Panc1 (cell line): ENCODE results near the gene APBB2. TPM values are rescaled to one million over a fixed set of nuclear protein-coding genes. Genes with fewer than 3 reads are reported as not detected.

Experiments used
- ATAC-seq: fragments of 200-7000 bp; cut with Tn5 transposase; 2 replicates; pipeline ENCODE4 v1.9.1; 2020; ENCODE audit warnings: mild to moderate bottlenecking, moderate library complexity
- BruUV-seq: library from RNA; stranded (reverse); fragments of 400-500 nt; replicated peaks from 2 replicates; lab custom pipeline; 2021; lab: Mats Ljungman, UMichigan
- CTCF ChIA-PET: fragments of 300-600 bp; sonication (Branson Sonifier 250); formaldehyde crosslinking; loops from one replicate; lab custom pipeline; 2022; ENCODE audit warnings: antibody characterized with exemption; lab: Charles Lee
- POLR2A ChIA-PET: fragments of 300-600 bp; sonication (Branson Sonifier 250); formaldehyde crosslinking; loops from one replicate; lab custom pipeline; 2022; ENCODE audit warnings: antibody characterized with exemption; lab: Charles Lee
- DNase-seq: peaks from one replicate; pipeline ENCODE4 v3.0.0-alpha.2; 2010; ENCODE audit warnings: low read depth, low spot score
- H3K27ac ChIP-seq: 2 replicates; pipeline ENCODE4 v1.5.1; 2011; ENCODE audit warnings: mild to moderate bottlenecking, low read length, inconsistent platforms
- H3K27me3 ChIP-seq: fragments of 200-500 bp; sonication (Bioruptor generic); 2 replicates; pipeline ENCODE4 v1.6.0; 2014; ENCODE audit warnings: low read length, inconsistent platforms; ENCODE audit not compliant: control insufficient read depth, insufficient read depth
- H3K36me3 ChIP-seq: fragments of 200-500 bp; sonication (Bioruptor generic); 2 replicates; pipeline ENCODE4 v1.5.1; 2014; ENCODE audit warnings: inconsistent platforms, mild to moderate bottlenecking, low read length, moderate library complexity; ENCODE audit not compliant: control insufficient read depth, insufficient read depth
- H3K4me1 ChIP-seq: 2 replicates; pipeline ENCODE4 v1.5.1; 2011; ENCODE audit warnings: inconsistent platforms, mild to moderate bottlenecking, low read length, moderate library complexity; ENCODE audit not compliant: control insufficient read depth, insufficient read depth
- H3K4me3 ChIP-seq, 2 experiments: 2 replicates each; pipeline ENCODE4 v1.5.1; 2011 to 2012; ENCODE audit warnings: low read depth in 2 of 2, low read length in 2 of 2, mild to moderate bottlenecking in 2 of 2, inconsistent platforms in 1 of 2, moderate library complexity in 1 of 2
- H3K9me3 ChIP-seq: fragments of 200-500 bp; sonication (Bioruptor generic); 2 replicates; pipeline ENCODE4 v1.5.1; 2014; ENCODE audit warnings: low read depth, mild to moderate bottlenecking, inconsistent platforms, low read length, moderate library complexity; ENCODE audit not compliant: control insufficient read depth, insufficient read depth
- POLR2AphosphoS5 ChIP-seq: IDR thresholded peaks from 2 replicates; pipeline ENCODE4 v1.6.1; 2012; ENCODE audit warnings: mild to moderate bottlenecking, low read depth, low read length, moderate library complexity
- SIN3A ChIP-seq: IDR thresholded peaks from 2 replicates; pipeline ENCODE4 v1.6.1; 2012; ENCODE audit warnings: low read depth, mild to moderate bottlenecking, low read length, moderate library complexity, borderline replicate concordance; ENCODE audit not compliant: insufficient read depth
- TCF7L2 ChIP-seq: IDR thresholded peaks from 2 replicates; pipeline ENCODE4 v1.6.1; 2011; ENCODE audit warnings: mild to moderate bottlenecking, low read depth, low read length, inconsistent platforms
- in situ Hi-C: cut with HindIII; loops from 2 replicates; pipeline ENCODE4 v1.10.0; 2016; ENCODE audit warnings: low sequenced_read_pairs, low pct_unique_long_range_greater_than_20kb
- intact Hi-C: fragments of 100-400 bp; cut with micrococcal nuclease; formaldehyde crosslinking; loops from one replicate; pipeline ENCODE4 v1.10.0; 2022; ENCODE audit not compliant: unreplicated experiment
- total RNA-seq: library from RNA; stranded (reverse); gene quantifications from one replicate; pipeline ENCODE4 v1.2.1, GENCODE V29; 2021; ENCODE audit not compliant: unreplicated experiment
- TF ChIP-seq, protein P1 (sequence below): fragments of 450-650 bp; IDR thresholded peaks from 2 replicates; pipeline ENCODE4 v1.5.1; 2017; ENCODE audit warnings: mild to moderate bottlenecking
- TF ChIP-seq, protein P2 (sequence below), 2 experiments: IDR thresholded peaks; 2 replicates each; pipeline ENCODE4 v1.6.1; 2011 to 2012; ENCODE audit warnings: low read depth in 2 of 2, control low read depth in 1 of 2, low read length in 1 of 2, mild to moderate bottlenecking in 1 of 2, moderate library complexity in 1 of 2; ENCODE audit not compliant: insufficient read depth in 1 of 2

APBB2 gene
- total RNA-seq, 1 experiment from 2014 or later: 27.1 TPM

DNA sequence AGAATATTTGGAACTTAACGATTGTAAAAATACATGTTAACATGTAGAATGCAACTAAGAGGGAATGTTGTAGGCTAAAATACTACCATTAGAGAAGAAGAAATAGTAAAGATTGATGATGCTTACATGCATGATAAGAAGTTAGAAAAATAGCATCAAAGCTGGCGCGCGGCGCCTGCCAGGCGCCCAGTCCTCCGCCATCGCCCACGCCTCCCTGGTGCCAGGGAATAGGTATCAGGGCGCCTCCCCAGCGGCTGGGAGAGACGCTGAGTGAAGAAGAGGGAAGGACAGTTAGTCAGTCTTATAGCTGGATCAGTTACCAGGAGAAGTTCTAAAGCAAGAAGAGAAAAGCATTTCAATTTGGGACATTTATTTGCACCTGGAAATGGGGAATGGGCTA is 428.6 kb downstream of the APBB2 start:
- BruUV-seq: no TSS peak
- TF ChIP-seq POLR2AphosphoS5: no peak
- no peak for TF ChIP-seq SIN3A
- TF ChIP-seq, protein P1, sequence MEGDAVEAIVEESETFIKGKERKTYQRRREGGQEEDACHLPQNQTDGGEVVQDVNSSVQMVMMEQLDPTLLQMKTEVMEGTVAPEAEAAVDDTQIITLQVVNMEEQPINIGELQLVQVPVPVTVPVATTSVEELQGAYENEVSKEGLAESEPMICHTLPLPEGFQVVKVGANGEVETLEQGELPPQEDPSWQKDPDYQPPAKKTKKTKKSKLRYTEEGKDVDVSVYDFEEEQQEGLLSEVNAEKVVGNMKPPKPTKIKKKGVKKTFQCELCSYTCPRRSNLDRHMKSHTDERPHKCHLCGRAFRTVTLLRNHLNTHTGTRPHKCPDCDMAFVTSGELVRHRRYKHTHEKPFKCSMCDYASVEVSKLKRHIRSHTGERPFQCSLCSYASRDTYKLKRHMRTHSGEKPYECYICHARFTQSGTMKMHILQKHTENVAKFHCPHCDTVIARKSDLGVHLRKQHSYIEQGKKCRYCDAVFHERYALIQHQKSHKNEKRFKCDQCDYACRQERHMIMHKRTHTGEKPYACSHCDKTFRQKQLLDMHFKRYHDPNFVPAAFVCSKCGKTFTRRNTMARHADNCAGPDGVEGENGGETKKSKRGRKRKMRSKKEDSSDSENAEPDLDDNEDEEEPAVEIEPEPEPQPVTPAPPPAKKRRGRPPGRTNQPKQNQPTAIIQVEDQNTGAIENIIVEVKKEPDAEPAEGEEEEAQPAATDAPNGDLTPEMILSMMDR: no peak
- TF ChIP-seq, protein P2, sequence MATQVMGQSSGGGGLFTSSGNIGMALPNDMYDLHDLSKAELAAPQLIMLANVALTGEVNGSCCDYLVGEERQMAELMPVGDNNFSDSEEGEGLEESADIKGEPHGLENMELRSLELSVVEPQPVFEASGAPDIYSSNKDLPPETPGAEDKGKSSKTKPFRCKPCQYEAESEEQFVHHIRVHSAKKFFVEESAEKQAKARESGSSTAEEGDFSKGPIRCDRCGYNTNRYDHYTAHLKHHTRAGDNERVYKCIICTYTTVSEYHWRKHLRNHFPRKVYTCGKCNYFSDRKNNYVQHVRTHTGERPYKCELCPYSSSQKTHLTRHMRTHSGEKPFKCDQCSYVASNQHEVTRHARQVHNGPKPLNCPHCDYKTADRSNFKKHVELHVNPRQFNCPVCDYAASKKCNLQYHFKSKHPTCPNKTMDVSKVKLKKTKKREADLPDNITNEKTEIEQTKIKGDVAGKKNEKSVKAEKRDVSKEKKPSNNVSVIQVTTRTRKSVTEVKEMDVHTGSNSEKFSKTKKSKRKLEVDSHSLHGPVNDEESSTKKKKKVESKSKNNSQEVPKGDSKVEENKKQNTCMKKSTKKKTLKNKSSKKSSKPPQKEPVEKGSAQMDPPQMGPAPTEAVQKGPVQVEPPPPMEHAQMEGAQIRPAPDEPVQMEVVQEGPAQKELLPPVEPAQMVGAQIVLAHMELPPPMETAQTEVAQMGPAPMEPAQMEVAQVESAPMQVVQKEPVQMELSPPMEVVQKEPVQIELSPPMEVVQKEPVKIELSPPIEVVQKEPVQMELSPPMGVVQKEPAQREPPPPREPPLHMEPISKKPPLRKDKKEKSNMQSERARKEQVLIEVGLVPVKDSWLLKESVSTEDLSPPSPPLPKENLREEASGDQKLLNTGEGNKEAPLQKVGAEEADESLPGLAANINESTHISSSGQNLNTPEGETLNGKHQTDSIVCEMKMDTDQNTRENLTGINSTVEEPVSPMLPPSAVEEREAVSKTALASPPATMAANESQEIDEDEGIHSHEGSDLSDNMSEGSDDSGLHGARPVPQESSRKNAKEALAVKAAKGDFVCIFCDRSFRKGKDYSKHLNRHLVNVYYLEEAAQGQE (IDR thresholded peaks at IDR 0.05; ENCODE audit: insufficient read depth in 1 of 2, low read depth in 2 of 2, low read length in 1 of 2): no peak
- TF ChIP-seq TCF7L2: no peak
- ChIA-PET CTCF (no interaction called here), POLR2A (no interaction called here)
- no peaks in the 10 kb centered on the region for H3K4me1 ChIP-seq
- H3K27me3 ChIP-seq: no peaks in the 10 kb centered on the region
- in situ Hi-C loops (no loop called here), intact Hi-C loops (no loop called here)
- no peaks in the 10 kb centered on the region for H3K36me3 ChIP-seq
- H3K4me3 ChIP-seq: no peak overlapping the region
- no peak for DNase-seq
- H3K27ac ChIP-seq: no peak overlapping the region
- no peaks in the 10 kb centered on the region for H3K9me3 ChIP-seq
- ATAC-seq: no peak

DNA sequence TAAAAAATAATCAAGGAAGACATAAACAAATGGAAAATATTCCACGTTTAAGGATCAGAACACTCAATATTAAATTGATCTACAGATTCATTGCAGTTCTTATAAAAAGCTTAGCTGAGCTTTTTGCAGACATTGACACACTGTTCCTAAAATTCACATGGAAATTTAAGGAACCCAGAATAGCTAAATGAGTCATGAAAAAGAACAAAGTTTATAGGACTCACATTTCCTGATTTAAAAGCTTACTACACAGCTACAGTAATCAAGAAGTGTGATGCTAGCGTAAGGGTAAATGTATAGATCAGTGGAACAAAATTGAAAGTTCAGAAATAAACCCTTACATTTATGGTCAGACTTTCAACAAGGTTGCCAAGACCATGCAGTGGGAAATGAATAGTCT is 431.5 kb downstream of the APBB2 start:
- ChIA-PET POLR2A (no interaction called here), CTCF (interaction anchor here (0.6 kb wide), 1 partner anchor 631 kb away, joined by 3 read pairs; no protein-coding TSS in a partner anchor)

More for the DNA sequence above, 431.5 kb downstream of the APBB2 start:
- in situ Hi-C loops (no loop called here), intact Hi-C loops (no loop called here)
- no peaks in the 10 kb centered on the region for H3K36me3 ChIP-seq
- ATAC-seq (no peak), DNase-seq (no peak)
- H3K4me3 ChIP-seq: no peak overlapping the region
- TF ChIP-seq SIN3A (no peak), POLR2AphosphoS5 (no peak), TCF7L2 (no peak)
- TF ChIP-seq, protein P2 (IDR thresholded peaks at IDR 0.05; ENCODE audit: insufficient read depth in 1 of 2, low read depth in 2 of 2, low read length in 1 of 2): no peak
- TF ChIP-seq, protein P1: no peak
- H3K4me1 ChIP-seq: no peaks in the 10 kb centered on the region
- no TSS peak for BruUV-seq
- no peak overlapping the region for H3K27ac ChIP-seq
- H3K27me3 ChIP-seq: no peaks in the 10 kb centered on the region
- H3K9me3 ChIP-seq: no peaks in the 10 kb centered on the region
